ENCODE measurements around the gene DSPP. TPM values are rescaled to one million over a fixed set of nuclear protein-coding genes. Genes with fewer than 3 reads are reported as not detected.
A peak's percentile ranks its signal among the peaks of the same experiment; 100 is the strongest.
"Not testable (repeated sequence)": the region's sequence is repeated elsewhere in the genome, so short reads cannot be mapped to it uniquely, and the experiment has no call there.

DSPP gene
- total RNA-seq, 4 donors from 2014 or later = not detected

GRCh38 chr4:87567191-87567590 is 41.1 kb upstream of the DSPP start:
- Histone ChIP-seq H3K4me3 (no peak overlapping the region), H3K36me3 (no peaks in the 10 kb centered on the region), H3K27ac (peak overlapping the region; percentile 18 to 43), H3K27me3 (no peaks in the 10 kb centered on the region), H3K9me3 (no peaks in the 10 kb centered on the region), H3K4me1 (no peaks in the 10 kb centered on the region)
- TF ChIP-seq POLR2A (IDR thresholded peaks at IDR 0.05) (no peak), CTCF (IDR thresholded peaks at IDR 0.05) (no peak)
- intact Hi-C loops (cut with DNase I; ENCODE audit: low total_unique reads) = no loop called here
- DNase-seq = no peak

- intact Hi-C loops (cut with DNase I; ENCODE audit: low total_unique reads) = no loop called here
- Histone ChIP-seq H3K27me3 (no peaks in the 10 kb centered on the region), H3K36me3 (no peaks in the 10 kb centered on the region), H3K9me3 (no peaks in the 10 kb centered on the region), H3K27ac (no peak overlapping the region), H3K4me1 (no peaks in the 10 kb centered on the region), H3K4me3 (no peak overlapping the region)
- TF ChIP-seq CTCF (IDR thresholded peaks at IDR 0.05) = no peak
- no peak for TF ChIP-seq POLR2A (IDR thresholded peaks at IDR 0.05)
- DNase-seq = no peak
These were observed 38.0 kb upstream of the DSPP start for GRCh38 chr4:87570290-87570805.

GRCh38 chr4:87574376-87574775 is 34.0 kb upstream of the DSPP start:
- intact Hi-C loops (cut with DNase I; ENCODE audit: low total_unique reads); H3K9me3 ChIP-seq; DNase-seq; H3K4me3 ChIP-seq; H3K27me3 ChIP-seq; H3K27ac ChIP-seq; H3K4me1 ChIP-seq; H3K36me3 ChIP-seq: not testable (repeated sequence)

GRCh38 chr4:87574996-87575395 is 33.3 kb upstream of the DSPP start:
- H3K27ac ChIP-seq = peak overlapping the region in 1 of 2 donors; percentile 39
- no peak for DNase-seq
- no peaks in the 10 kb centered on the region for H3K4me1 ChIP-seq
- TF ChIP-seq POLR2A (IDR thresholded peaks at IDR 0.05) (no peak), CTCF (IDR thresholded peaks at IDR 0.05) (no peak)
- intact Hi-C loops (cut with DNase I; ENCODE audit: low total_unique reads) = no loop called here
- H3K27me3 ChIP-seq = no peaks in the 10 kb centered on the region
- no peak overlapping the region for H3K4me3 ChIP-seq
- no peaks in the 10 kb centered on the region for H3K9me3 ChIP-seq
- H3K36me3 ChIP-seq = no peaks in the 10 kb centered on the region

- no peaks in the 10 kb centered on the region for H3K27me3 ChIP-seq
- no peaks in the 10 kb centered on the region for H3K4me1 ChIP-seq
- intact Hi-C loops (cut with DNase I; ENCODE audit: low total_unique reads) = no loop called here
- TF ChIP-seq CTCF (IDR thresholded peaks at IDR 0.05) (no peak), POLR2A (IDR thresholded peaks at IDR 0.05) (no peak)
- no peaks in the 10 kb centered on the region for H3K36me3 ChIP-seq
- H3K9me3 ChIP-seq = no peaks in the 10 kb centered on the region
- DNase-seq = no peak
- H3K27ac ChIP-seq = peak overlapping the region in 1 of 2 donors; percentile 39
- no peak overlapping the region for H3K4me3 ChIP-seq
These were observed 32.9 kb upstream of the DSPP start for GRCh38 chr4:87575408-87575807.

- intact Hi-C loops (cut with DNase I; ENCODE audit: low total_unique reads) = no loop called here
- Histone ChIP-seq H3K4me1 (no peaks in the 10 kb centered on the region), H3K27ac (no peak overlapping the region), H3K27me3 (no peaks in the 10 kb centered on the region), H3K36me3 (no peaks in the 10 kb centered on the region), H3K9me3 (no peaks in the 10 kb centered on the region), H3K4me3 (no peak overlapping the region)
- TF ChIP-seq CTCF (IDR thresholded peaks at IDR 0.05) = no peak
- no peak for TF ChIP-seq POLR2A (IDR thresholded peaks at IDR 0.05)
- DNase-seq = no peak
These were observed 32.3 kb upstream of the DSPP start for GRCh38 chr4:87575983-87576382.
